Left lung (tissue), 10 donors: ENCODE measurements around the gene TUB. TPM values are rescaled to one million over a fixed set of nuclear protein-coding genes. Genes with fewer than 3 reads are reported as not detected.

Experiments
- ATAC-seq: fragments of 200-7000 bp; cut with Tn5 transposase; one replicate; pipeline ENCODE4 v1.9.1; 2020; ENCODE audit warnings: moderate library complexity
- DNase-seq, 4 donors: peaks; one replicate each; pipeline ENCODE4 v3.0.0-alpha.2; 2013 to 2020
- H3K27ac ChIP-seq, 2 donors: fragments of 200-600 bp; sonication (generic) in 1 of 2; one replicate each; pipeline versions ENCODE4 v1.5.0 to v1.8.0; 2020 to 2021
- H3K27me3 ChIP-seq, 2 donors: fragments of 200-600 bp; sonication (generic) in 1 of 2; one replicate each; pipeline versions ENCODE4 v1.5.0 to v1.8.0; 2020 to 2021
- H3K36me3 ChIP-seq, 2 donors: fragments of 200-600 bp; sonication (generic) in 1 of 2; one replicate each; pipeline versions ENCODE4 v1.5.0 to v1.8.0; 2020 to 2021
- H3K4me1 ChIP-seq, 2 donors: fragments of 200-600 bp; one replicate each; pipeline ENCODE4 v1.8.0; 2021
- H3K4me3 ChIP-seq, 2 donors: fragments of 200-600 bp; sonication (generic) in 1 of 2; one replicate each; pipeline versions ENCODE4 v1.5.0 to v1.8.0; 2020 to 2021; ENCODE audit warnings: mild to moderate bottlenecking in 1 of 2
- H3K9me3 ChIP-seq, 2 donors: fragments of 200-600 bp; sonication (generic) in 1 of 2; one replicate each; pipeline versions ENCODE4 v1.5.0 to v1.8.0; 2020 to 2021
- CTCF ChIP-seq, 2 donors: fragments of 200-600 bp; sonication (generic) in 1 of 2; IDR thresholded peaks; one replicate each; pipeline versions ENCODE4 v1.5.0 to v1.8.0; 2021; ENCODE audit warnings: antibody characterized with exemption in 2 of 2
- intact Hi-C, 2 donors: fragments of 100-400 bp; cut with DNase I; formaldehyde crosslinking; loops; one replicate each; pipeline versions ENCODE4 v1.11.2 to v1.14.2; 2022
- polyA plus RNA-seq, 6 donors: library from polyadenylated mRNA; unstranded; fragments of 120-200 nt; gene quantifications; one replicate each; pipeline ENCODE4 v1.2.1, GENCODE V29; 2013; ENCODE audit not compliant: insufficient read length in 6 of 6
- total RNA-seq, 2 donors: library from RNA; stranded (reverse); fragmentation: NEBNext Ultra II Directional; extraction: Animal tissue kit (Norgen Biotek cat#: 25700); gene quantifications; one replicate each; pipeline ENCODE4 v1.2.1, GENCODE V29; 2021
- donor health status: DM: no; HTN: yes; CAD: no.
- donor health status: DM: no; HTN: no; CAD: no.

TUB gene
- total and polyA plus RNA-seq, 8 donors = 5.6 to 30.0 (median 26.9) TPM

- no peak for TF ChIP-seq CTCF (IDR thresholded peaks at IDR 0.05)
Measured at GRCh38 chr11:8127447-8127846, 46.4 kb downstream of the TUB start.

GRCh38 chr11:8138526-8138925 lies 57.5 kb downstream of the TUB start:
- intact Hi-C loops = no loop called here
- TF ChIP-seq CTCF (IDR thresholded peaks at IDR 0.05) = no peak
- H3K4me1 ChIP-seq = no peaks in the 10 kb centered on the region

More at GRCh38 chr11:8127447-8127846, 46.4 kb downstream of the TUB start:
- ATAC-seq (no peak), DNase-seq (no peak)
- Histone ChIP-seq H3K4me1 (no peaks in the 10 kb centered on the region), H3K27ac (no peak overlapping the region), H3K36me3 (no peaks in the 10 kb centered on the region), H3K27me3 (no peaks in the 10 kb centered on the region), H3K4me3 (no peak overlapping the region), H3K9me3 (no peaks in the 10 kb centered on the region)
- intact Hi-C loops = no loop called here

GRCh38 chr11:8149726-8150125 lies 68.7 kb downstream of the TUB start:
- no peak for ATAC-seq
- no peaks in the 10 kb centered on the region for H3K4me1 ChIP-seq
- no peak overlapping the region for H3K4me3 ChIP-seq
- no peak overlapping the region for H3K27ac ChIP-seq
- no peaks in the 10 kb centered on the region for H3K27me3 ChIP-seq
- H3K36me3 ChIP-seq = no peaks in the 10 kb centered on the region
- no peaks in the 10 kb centered on the region for H3K9me3 ChIP-seq
- DNase-seq = no peak
- intact Hi-C loops = no loop called here
- TF ChIP-seq CTCF (IDR thresholded peaks at IDR 0.05) = no peak

More at GRCh38 chr11:8138526-8138925, 57.5 kb downstream of the TUB start:
- H3K4me3 ChIP-seq = no peak overlapping the region
- no peaks in the 10 kb centered on the region for H3K27me3 ChIP-seq
- DNase-seq (no peak), ATAC-seq (no peak)
- no peak overlapping the region for H3K27ac ChIP-seq
- no peaks in the 10 kb centered on the region for H3K9me3 ChIP-seq
- no peaks in the 10 kb centered on the region for H3K36me3 ChIP-seq

Other genes with a start within 250 kb of the TUB start
- not detected for gene OR10A6, start 149.9 kb upstream of the TUB start, total RNA-seq
- gene OR10A6, start 149.9 kb upstream of the TUB start, polyA plus RNA-seq = under 1 TPM; 0.03 to 0.08 (median 0.07) TPM
- not detected for gene OR10A3, start 139.5 kb upstream of the TUB start, total RNA-seq
- gene OR10A3, start 139.5 kb upstream of the TUB start, polyA plus RNA-seq = under 1 TPM in 4 of 6 donors, not detected in 2; 0.04 to 0.13 (median 0.06) TPM
- gene NLRP10, start 115.8 kb upstream of the TUB start, total RNA-seq = not detected
- not detected for gene NLRP10, start 115.8 kb upstream of the TUB start, polyA plus RNA-seq
- 100 to 1,000 TPM; 153 to 213 TPM for gene EIF3F, start 93.9 kb upstream of the TUB start, total RNA-seq
- 100 to 1,000 TPM; 343 to 400 (median 354) TPM for gene EIF3F, start 93.9 kb upstream of the TUB start, polyA plus RNA-seq
- 1 to 10 TPM; 8.2 to 8.6 TPM for gene RIC3, start 87.8 kb downstream of the TUB start, total RNA-seq
- 1 to 10 TPM; 2.2 to 3.5 (median 2.8) TPM for gene RIC3, start 87.8 kb downstream of the TUB start, polyA plus RNA-seq
- gene LMO1, start 182.7 kb downstream of the TUB start, total RNA-seq = not detected
- gene LMO1, start 182.7 kb downstream of the TUB start, polyA plus RNA-seq = under 1 TPM in 5 of 6 donors, not detected in 1; 0.18 to 0.48 (median 0.23) TPM